GM20431 (cell line): ENCODE results near the gene CACNA1C.

Source experiments
- in situ Hi-C: fragments of 300-500 bp; cut with MseI, MboI; formaldehyde crosslinking; loops from one replicate; pipeline ENCODE4 v1.15.0; 2020; ENCODE audit warnings: low sequenced_read_pairs; ENCODE audit not compliant: unreplicated experiment

Gene CACNA1C

GRCh38 chr12:2539938-2540337, 487.2 kb downstream of the CACNA1C start:
- in situ Hi-C loops: no loop called here

DNA sequence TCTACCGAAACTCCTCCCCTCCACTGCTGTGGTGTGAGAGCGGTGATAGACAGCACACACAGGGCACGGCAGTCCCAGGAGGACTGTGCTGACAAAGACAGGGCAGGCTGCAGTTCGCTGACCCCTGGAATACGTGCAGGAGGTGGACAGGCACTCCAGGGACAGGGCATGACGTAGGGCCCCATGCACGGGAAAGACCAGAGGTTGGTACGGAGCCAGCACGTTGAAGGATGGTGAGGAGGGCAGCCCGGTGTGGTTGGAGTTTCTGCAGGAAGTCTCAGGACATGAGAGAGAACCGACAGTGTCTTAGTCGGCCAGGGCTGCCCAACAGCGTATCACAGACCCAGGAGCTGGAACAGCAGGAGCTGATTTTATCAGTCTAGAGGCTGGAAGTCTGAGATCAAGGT, 487.8 kb downstream of the CACNA1C start:
- in situ Hi-C loops: no loop called here

GRCh38 chr12:2541631-2542204, 488.9 kb downstream of the CACNA1C start:
- in situ Hi-C loops: no loop called here

DNA sequence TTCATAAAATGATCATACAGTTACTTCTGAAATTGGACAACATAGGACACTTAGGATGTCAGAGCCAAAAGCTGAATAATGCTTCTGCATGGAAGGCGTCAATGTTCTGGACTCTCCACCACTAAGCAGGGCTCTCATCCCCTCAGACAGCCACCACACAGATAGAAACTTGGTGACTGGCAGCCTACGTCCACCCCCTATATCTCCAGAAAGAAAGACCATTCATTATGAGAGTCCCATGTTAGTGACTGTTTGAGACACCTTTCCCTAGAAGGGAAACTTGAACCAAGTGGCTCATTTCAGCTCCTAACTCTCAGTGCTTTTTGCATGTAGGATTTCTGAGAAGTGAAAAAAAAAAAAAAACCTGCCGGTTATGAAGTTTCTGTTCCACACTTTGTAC, 491.0 kb downstream of the CACNA1C start:
- in situ Hi-C loops: no loop called here

- in situ Hi-C loops: no loop called here
These were observed 491.4 kb downstream of the CACNA1C start for GRCh38 chr12:2544230-2544629.

DNA sequence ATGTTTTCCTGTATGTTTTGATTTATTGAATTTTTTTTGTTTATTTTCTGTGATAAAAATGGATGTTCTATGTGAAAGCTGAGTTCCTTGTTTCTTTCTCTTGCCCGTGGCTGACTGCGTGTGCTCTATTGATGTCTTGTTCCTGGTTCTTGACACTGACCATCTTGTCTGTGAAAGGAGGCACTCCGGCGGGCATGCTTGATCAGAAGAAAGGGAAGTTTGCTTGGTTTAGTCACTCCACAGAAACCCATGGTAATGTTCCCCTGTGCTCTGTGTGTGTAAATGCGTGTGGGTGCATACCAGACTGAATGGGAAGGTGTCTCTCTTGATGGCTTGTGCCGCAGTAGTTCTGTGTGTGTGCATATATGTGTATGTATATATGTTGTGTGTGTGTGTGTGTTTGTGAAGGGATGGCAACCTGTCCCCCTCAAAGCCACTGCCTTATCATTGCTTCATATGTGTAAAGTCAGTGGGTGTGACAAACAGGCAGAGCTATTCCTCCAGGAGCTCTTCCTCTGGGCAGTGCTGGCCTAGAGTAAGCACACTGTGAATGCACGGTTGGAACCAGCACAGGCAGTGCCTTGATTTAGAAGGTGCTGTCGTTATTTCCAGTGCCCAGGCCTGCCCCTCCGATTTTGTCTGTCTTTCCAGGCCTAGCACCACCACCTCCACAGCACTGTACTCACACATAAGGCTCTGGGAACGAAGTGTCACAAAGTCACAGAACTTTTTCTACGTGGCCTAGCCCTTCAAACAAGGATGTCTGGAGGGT, 494.7 kb downstream of the CACNA1C start:
- in situ Hi-C loops: no loop called here

- in situ Hi-C loops: no loop called here
These were observed 495.3 kb downstream of the CACNA1C start for GRCh38 chr12:2548081-2548480.

GRCh38 chr12:2550561-2551411, 498.0 kb downstream of the CACNA1C start:
- in situ Hi-C loops: no loop called here

GRCh38 chr12:2551412-2551900, 498.7 kb downstream of the CACNA1C start:
- in situ Hi-C loops: no loop called here

- in situ Hi-C loops: no loop called here
These were observed 499.4 kb downstream of the CACNA1C start for GRCh38 chr12:2552000-2552756.

DNA sequence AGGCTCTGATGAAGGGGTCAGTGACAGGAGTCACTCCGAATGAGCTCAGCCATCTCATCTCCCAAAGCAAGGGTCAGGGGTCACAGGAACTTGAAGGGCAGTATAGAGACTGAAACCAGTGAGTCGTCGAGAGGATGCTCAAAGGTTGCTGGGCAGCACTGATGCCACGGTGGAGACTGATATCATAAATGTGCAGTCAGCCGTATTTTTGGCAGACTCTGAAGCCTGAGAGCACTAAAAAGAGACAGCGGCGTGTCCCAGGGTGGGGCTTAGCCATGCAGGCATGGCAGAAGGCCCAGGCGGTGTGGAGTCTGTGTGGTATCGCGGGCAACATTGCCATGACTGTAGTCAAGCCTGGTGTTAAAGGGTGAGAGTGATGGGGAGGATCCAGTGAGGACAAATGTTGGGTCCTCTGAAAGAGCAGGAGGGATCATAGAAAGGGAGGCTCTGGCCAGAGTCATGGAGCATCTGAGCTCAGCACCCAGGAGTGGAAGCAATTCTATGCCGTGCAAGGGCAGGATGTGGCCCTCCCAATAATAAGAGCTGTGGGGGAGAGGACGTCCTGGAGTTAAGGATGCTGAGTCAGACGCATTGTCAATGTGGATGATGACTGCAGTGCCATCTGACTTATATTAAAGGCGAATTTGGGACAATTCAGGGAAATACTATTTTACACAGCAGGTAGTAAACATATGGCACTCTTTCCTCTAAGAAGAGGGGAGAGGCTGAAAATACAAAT, 500.8 kb downstream of the CACNA1C start:
- in situ Hi-C loops: no loop called here

DNA sequence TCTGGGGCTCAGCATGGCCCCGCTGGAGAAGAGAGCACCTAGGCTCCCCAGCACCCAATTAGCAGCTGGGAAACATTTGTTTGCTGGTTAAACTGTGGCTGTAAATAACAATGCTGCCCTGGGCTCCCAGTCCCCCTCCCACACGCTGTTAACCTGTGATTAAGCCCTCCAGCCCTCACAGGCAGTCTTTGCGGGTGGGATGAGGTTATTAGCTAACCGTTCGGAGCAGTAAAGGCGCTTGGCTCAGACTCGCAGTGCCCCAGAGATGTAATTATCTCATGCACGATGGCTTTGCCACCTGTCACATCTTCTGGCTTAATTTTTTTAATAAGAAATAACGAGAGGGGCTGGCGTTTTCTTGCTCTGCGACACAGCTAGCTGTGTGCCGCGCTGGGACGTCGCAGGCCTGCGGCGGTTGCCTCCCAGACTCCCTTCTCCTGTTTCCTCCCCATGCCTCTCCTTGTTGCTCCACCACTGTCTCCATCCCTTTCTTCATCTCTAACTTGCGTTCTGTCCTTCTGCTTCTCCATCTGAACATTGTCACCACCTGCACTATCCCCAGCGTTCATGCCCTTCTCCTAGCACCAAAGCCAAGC, 502.8 kb downstream of the CACNA1C start:
- in situ Hi-C loops: no loop called here

DNA sequence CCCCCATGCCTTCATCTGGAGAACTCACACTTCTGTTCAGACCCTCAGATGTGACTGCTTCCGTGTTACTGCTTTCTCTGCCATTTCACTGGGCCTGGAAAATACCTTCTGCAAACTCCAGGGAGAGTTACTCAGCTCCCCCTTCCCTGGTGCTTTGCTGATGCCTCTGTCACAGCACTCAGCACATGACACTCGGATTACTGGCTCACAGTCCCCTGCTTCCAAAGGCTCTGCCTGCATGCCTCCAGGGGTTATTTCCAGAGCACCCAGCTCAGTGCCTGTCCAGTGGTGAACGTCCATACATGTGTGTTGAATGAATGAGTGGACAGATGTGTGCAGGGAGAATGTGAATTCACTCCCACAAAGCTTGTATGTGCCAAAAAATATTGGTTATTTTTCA, 504.8 kb downstream of the CACNA1C start:
- in situ Hi-C loops: no loop called here

- in situ Hi-C loops: no loop called here
These were observed 507.1 kb downstream of the CACNA1C start for GRCh38 chr12:2559931-2560330.

- in situ Hi-C loops: no loop called here
These were observed 507.6 kb downstream of the CACNA1C start for GRCh38 chr12:2560356-2560755.

DNA sequence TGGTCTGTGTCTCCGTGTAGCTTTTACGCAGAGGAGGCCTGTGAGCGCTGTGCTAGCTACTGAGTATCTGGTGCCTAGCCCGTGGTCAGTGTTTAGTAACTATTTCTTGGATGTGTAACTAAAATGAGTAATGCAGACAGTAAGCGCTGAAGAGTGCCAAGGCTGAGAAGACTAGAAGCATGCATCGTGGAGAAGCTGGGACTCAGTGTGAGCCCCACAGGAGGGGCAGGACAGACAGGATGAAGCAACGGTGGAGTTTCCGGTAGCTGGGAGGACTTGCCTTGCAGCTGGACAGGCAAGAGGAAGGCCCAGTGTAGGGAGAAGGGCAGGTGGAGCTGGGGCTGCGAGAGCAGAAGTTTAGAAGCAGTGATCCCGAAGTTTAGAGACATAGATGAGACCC, 508.6 kb downstream of the CACNA1C start:
- in situ Hi-C loops: no loop called here

- in situ Hi-C loops: no loop called here
These were observed 509.6 kb downstream of the CACNA1C start for GRCh38 chr12:2562400-2562799.

- in situ Hi-C loops: no loop called here
These were observed 510.9 kb downstream of the CACNA1C start for GRCh38 chr12:2563709-2564108.

- in situ Hi-C loops: no loop called here
These were observed 513.4 kb downstream of the CACNA1C start for GRCh38 chr12:2566161-2566560.
